ENCODE results near the gene PRDM11.

DNA sequence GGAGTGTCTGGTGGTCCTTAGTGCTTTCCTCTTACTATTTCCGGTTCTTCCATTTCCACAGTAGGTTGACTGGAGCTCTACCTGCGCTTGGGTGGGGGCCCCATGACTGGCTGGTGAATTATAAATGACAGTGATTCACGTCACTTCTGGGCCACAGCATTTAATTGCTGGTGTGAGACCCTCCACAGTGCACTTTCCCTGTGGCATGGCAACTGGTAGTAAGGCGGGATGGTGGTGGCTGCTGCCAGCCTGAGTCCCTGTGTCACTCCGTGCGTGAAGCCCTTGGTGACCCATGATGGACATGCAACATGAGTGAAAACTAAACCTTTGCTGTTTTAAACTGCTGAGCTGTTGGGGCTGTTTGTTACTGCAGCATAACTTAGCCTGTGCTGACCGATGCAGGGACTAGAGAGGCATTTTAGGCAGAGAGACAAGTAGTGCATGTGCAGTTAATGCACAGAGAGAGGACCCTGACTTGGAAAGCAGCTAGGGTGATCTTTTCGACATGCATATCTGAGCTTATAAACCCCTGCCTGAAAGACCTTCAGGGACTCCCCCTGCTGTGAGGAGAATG is 3.1 kb downstream of the PRDM11 start:
- no peak for TF ChIP-seq EZH2phosphoT487 (IDR thresholded peaks at IDR 0.05; ENCODE audit: insufficient read depth, low read depth)
- TF ChIP-seq EZH2 (IDR thresholded peaks at IDR 0.05; ENCODE audit: insufficient read depth, poor library complexity, severe bottlenecking) = no peak
